Liver (tissue), 9 donors: Measurements from ENCODE around the gene PTPRN2. TPM values are rescaled to one million over a fixed set of nuclear protein-coding genes. Genes with fewer than 3 reads are reported as not detected.

Source experiments
- DNase-seq: peaks from one replicate; pipeline ENCODE4 v3.0.0-alpha.2; 2017; ENCODE audit warnings: low spot score
- H3K27ac ChIP-seq, 2 donors: one replicate each; pipeline ENCODE4 v1.7.0; 2013; ENCODE audit warnings: inconsistent platforms in 2 of 2, low read length in 2 of 2, control low read depth in 1 of 2, low read depth in 1 of 2, mild to moderate bottlenecking in 1 of 2
- H3K27me3 ChIP-seq, 4 donors: one replicate each; pipeline versions ENCODE4 v1.6.1 to v1.7.0; 2013; ENCODE audit warnings: low read length in 3 of 4, inconsistent platforms in 1 of 4, mild to moderate bottlenecking in 1 of 4, moderate library complexity in 1 of 4; ENCODE audit not compliant: control insufficient read depth in 4 of 4, insufficient read depth in 4 of 4
- H3K36me3 ChIP-seq, 4 donors: one replicate each; pipeline versions ENCODE4 v1.6.1 to v1.7.0; 2013; ENCODE audit warnings: low read length in 3 of 4, mild to moderate bottlenecking in 3 of 4, low read depth in 1 of 4, moderate library complexity in 1 of 4; ENCODE audit not compliant: control insufficient read depth in 4 of 4, insufficient read depth in 3 of 4
- H3K4me1 ChIP-seq, 4 donors: one replicate each; pipeline versions ENCODE4 v1.6.1 to v1.7.0; 2013; ENCODE audit warnings: low read length in 3 of 4, mild to moderate bottlenecking in 3 of 4, moderate library complexity in 1 of 4; ENCODE audit not compliant: control insufficient read depth in 4 of 4, insufficient read depth in 4 of 4
- H3K4me3 ChIP-seq, 3 donors: one replicate each; pipeline versions ENCODE4 v1.6.1 to v1.7.0; 2013; ENCODE audit warnings: low read length in 3 of 3, control low read depth in 1 of 3, low read depth in 1 of 3, mild to moderate bottlenecking in 1 of 3
- H3K9ac ChIP-seq, 2 donors: one replicate each; pipeline ENCODE4 v1.7.0; 2013; ENCODE audit warnings: low read length in 2 of 2, mild to moderate bottlenecking in 2 of 2, moderate library complexity in 2 of 2, control low read depth in 1 of 2, low read depth in 1 of 2
- H3K9me3 ChIP-seq, 4 donors: one replicate each; pipeline versions ENCODE4 v1.6.1 to v1.7.0; 2013; ENCODE audit warnings: low read length in 3 of 4; ENCODE audit not compliant: control insufficient read depth in 4 of 4
- CTCF ChIP-seq: fragments of 150-350 bp; IDR thresholded peaks from 2 replicates; pipeline ENCODE4 v1.5.1; 2017; ENCODE audit warnings: improper control_type of control experiment, low read depth, low read length; ENCODE audit not compliant: missing input control
- EGR1 ChIP-seq, 2 donors: IDR thresholded peaks; 2 replicates each; pipeline ENCODE4 v1.6.1; 2016 to 2018; ENCODE audit warnings: antibody characterized with exemption in 2 of 2, low read depth in 2 of 2
- FOXA1 ChIP-seq: IDR thresholded peaks from 2 replicates; pipeline ENCODE4 v1.6.1; 2016; ENCODE audit warnings: antibody characterized with exemption
- FOXA2 ChIP-seq: IDR thresholded peaks from 2 replicates; pipeline ENCODE4 v1.6.1; 2016; ENCODE audit warnings: antibody characterized with exemption
- GABPA ChIP-seq, 2 donors: IDR thresholded peaks in 1 of 2; conservative IDR thresholded peaks in 1 of 2; 2 replicates each; pipeline ENCODE4 v1.6.1; 2016; ENCODE audit warnings: antibody characterized with exemption in 2 of 2, mild to moderate bottlenecking in 1 of 2, moderate library complexity in 1 of 2
- HNF4A ChIP-seq, 2 donors: conservative IDR thresholded peaks; 2 replicates each; pipeline ENCODE4 v1.6.1; 2016; ENCODE audit warnings: antibody characterized with exemption in 2 of 2, mild to moderate bottlenecking in 2 of 2
- HNF4G ChIP-seq: IDR thresholded peaks from 2 replicates; pipeline ENCODE4 v1.6.1; 2016; ENCODE audit warnings: antibody characterized with exemption
- JUND ChIP-seq, 2 donors: IDR thresholded peaks; 2 replicates each; pipeline ENCODE4 v1.6.1; 2016; ENCODE audit warnings: antibody characterized with exemption in 2 of 2
- NR2F2 ChIP-seq: IDR thresholded peaks from 2 replicates; pipeline ENCODE4 v1.6.1; 2016; ENCODE audit warnings: antibody characterized with exemption
- RAD21 ChIP-seq, 2 donors: IDR thresholded peaks; 2 replicates each; pipeline ENCODE4 v1.6.1; 2016; ENCODE audit warnings: antibody characterized with exemption in 2 of 2, mild to moderate bottlenecking in 2 of 2
- REST ChIP-seq: IDR thresholded peaks from 2 replicates; pipeline ENCODE4 v1.6.1; 2016; ENCODE audit warnings: antibody characterized with exemption, mild to moderate bottlenecking
- RXRA ChIP-seq, 2 donors: IDR thresholded peaks; 2 replicates each; pipeline ENCODE4 v1.6.1; 2017 to 2018; ENCODE audit warnings: antibody characterized with exemption in 2 of 2, mild to moderate bottlenecking in 1 of 2
- SP1 ChIP-seq: IDR thresholded peaks from 2 replicates; pipeline ENCODE4 v1.6.1; 2018; ENCODE audit warnings: antibody characterized with exemption, mild to moderate bottlenecking
- TAF1 ChIP-seq: conservative IDR thresholded peaks from 2 replicates; pipeline ENCODE4 v1.6.1; 2016; ENCODE audit warnings: antibody characterized with exemption, mild to moderate bottlenecking
- YY1 ChIP-seq: IDR thresholded peaks from 2 replicates; pipeline ENCODE4 v1.6.1; 2016; ENCODE audit warnings: antibody characterized with exemption, mild to moderate bottlenecking
- WGBS: extraction: QIAGEN DNeasy Blood & Tissue Kit; methylation state at CpG from one replicate; pipeline ENCODE4 v1.1.7; 2013; 5-methylcytosine and 5-hydroxymethylcytosine counted together
- polyA plus RNA-seq, 2 donors: library from polyadenylated mRNA; stranded (reverse) in 1 of 2; unstranded in 1 of 2; fragments of 200-250 nt in 1 of 2; fragments of >200 nt in 1 of 2; fragmentation: Nextera tagmentation in 1 of 2; extraction: Ambion mirVana in 1 of 2; gene quantifications; one replicate each; pipeline versions ENCODE4 v1.2.1 to v1.2.3, GENCODE V29; 2013 to 2015
- total RNA-seq, 2 donors: library from RNA; depleted of rRNA; stranded (reverse); fragments of >200 nt; gene quantifications; one replicate each; pipeline ENCODE4 v1.2.3, GENCODE V29; 2014
- TF ChIP-seq, protein P1 (sequence below): IDR thresholded peaks from 2 replicates; pipeline ENCODE4 v1.6.1; 2016; ENCODE audit warnings: antibody characterized with exemption
- TF ChIP-seq, protein P2 (sequence below): IDR thresholded peaks from 2 replicates; pipeline ENCODE4 v1.6.1; 2016; ENCODE audit warnings: antibody characterized with exemption
- TF ChIP-seq, protein P3 (sequence below): IDR thresholded peaks from 2 replicates; pipeline ENCODE4 v1.6.1; 2016; ENCODE audit warnings: antibody characterized with exemption
- donor health status: healthy.
- donor health status: healthy.
- donor health status: healthy.
- donor health status: healthy.
- donor health status: healthy.

Gene PTPRN2
- total and polyA plus RNA-seq, 4 donors = 0.75 to 1.9 (median 1.1) TPM

DNA sequence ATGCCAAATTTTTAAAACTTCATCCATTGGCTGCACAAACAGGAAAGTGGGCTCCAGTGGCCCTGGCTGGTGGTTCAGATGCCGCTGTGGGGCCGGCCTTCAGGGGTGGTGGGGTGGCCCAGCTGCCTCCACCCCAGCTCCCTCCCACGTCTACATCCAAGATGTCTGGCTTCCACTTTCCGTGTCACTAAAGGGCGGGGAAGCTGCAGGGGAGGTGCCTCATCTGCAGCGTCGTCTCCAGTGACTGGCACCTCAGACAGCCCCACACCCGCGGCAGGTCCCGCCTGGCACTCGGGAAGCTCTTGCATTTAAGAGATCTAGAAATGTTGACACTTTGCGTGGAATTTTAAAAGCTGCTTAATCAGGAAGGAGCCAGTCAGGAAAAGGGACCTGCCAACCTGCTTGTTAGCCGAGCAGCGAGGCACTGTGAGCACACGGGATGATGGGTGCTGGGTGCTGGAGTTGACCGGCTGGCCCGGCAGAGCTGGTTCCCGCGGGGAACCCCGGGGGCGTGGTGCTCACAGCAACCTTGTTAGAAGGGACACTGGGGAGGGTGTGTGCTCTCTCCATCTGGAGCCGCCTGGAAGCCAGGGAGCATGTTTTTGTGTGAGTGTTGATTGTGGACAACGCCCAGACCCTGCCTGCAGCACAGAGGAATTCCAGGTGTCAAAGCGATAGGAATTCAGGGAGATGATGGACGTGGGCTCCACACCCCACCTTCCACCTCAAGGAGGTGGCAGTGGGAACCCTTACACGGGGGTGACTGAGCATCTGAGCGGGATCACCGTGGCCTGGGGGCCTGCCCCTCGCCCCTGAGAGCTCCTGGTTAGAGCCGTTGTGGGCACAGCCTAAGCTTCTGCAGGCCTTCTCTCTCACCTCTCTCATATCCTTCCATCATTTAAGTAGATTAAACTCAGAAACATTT is 320.5 kb downstream of the PTPRN2 start (continued):
- no peak for TF ChIP-seq REST
- no peak for TF ChIP-seq EGR1 (IDR thresholded peaks at IDR 0.05; ENCODE audit: low read depth in 2 of 2)
- TF ChIP-seq YY1 = no peak

DNA sequence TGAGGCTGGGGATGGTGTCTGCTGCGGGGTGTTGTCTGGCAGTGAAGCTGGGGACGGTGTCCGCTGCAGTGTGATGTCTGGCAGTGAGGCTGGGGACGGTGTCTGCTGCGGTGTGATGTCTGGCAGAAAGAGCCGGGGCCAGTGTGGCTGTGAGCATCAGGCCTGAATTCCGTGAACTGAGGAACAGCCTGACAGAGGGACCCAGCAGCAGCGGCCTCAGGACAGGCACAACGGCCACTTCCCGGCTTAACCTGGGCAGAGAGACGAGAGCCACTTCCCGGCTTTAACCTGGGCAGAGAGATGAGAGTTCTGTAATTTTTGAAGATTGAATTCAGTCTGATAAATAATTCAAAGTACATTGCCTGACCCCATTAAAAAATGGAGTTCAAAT is 321.2 kb downstream of the PTPRN2 start:
- no peaks in the 10 kb centered on the region for H3K27me3 ChIP-seq
- no peak for TF ChIP-seq TAF1
- TF ChIP-seq FOXA2 = no peak
- TF ChIP-seq, protein P1, sequence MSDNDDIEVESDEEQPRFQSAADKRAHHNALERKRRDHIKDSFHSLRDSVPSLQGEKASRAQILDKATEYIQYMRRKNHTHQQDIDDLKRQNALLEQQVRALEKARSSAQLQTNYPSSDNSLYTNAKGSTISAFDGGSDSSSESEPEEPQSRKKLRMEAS = no peak
- TF ChIP-seq JUND (IDR thresholded peaks at IDR 0.05) = no peak
- TF ChIP-seq RAD21 (IDR thresholded peaks at IDR 0.05) = no peak
- TF ChIP-seq, protein P2, sequence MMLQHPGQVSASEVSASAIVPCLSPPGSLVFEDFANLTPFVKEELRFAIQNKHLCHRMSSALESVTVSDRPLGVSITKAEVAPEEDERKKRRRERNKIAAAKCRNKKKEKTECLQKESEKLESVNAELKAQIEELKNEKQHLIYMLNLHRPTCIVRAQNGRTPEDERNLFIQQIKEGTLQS = no peak
- no peak for TF ChIP-seq FOXA1
- TF ChIP-seq REST = no peak
- no peak for TF ChIP-seq NR2F2
- TF ChIP-seq GABPA (IDR thresholded peaks at IDR 0.05 in 1 of 2, conservative IDR thresholded peaks at IDR 0.05 in 1 of 2) = no peak
- no peak for TF ChIP-seq RXRA (IDR thresholded peaks at IDR 0.05)
- TF ChIP-seq CTCF = no peak
- TF ChIP-seq YY1 = no peak
- no peak for TF ChIP-seq SP1
- TF ChIP-seq EGR1 (IDR thresholded peaks at IDR 0.05; ENCODE audit: low read depth in 2 of 2) = no peak
- no peak for TF ChIP-seq HNF4A (conservative IDR thresholded peaks at IDR 0.05)
- TF ChIP-seq, protein P3, sequence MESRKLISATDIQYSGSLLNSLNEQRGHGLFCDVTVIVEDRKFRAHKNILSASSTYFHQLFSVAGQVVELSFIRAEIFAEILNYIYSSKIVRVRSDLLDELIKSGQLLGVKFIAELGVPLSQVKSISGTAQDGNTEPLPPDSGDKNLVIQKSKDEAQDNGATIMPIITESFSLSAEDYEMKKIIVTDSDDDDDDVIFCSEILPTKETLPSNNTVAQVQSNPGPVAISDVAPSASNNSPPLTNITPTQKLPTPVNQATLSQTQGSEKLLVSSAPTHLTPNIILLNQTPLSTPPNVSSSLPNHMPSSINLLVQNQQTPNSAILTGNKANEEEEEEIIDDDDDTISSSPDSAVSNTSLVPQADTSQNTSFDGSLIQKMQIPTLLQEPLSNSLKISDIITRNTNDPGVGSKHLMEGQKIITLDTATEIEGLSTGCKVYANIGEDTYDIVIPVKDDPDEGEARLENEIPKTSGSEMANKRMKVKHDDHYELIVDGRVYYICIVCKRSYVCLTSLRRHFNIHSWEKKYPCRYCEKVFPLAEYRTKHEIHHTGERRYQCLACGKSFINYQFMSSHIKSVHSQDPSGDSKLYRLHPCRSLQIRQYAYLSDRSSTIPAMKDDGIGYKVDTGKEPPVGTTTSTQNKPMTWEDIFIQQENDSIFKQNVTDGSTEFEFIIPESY = no peak
- no peak for TF ChIP-seq HNF4G
- no peak overlapping the region for H3K27ac ChIP-seq
- H3K9me3 ChIP-seq = no peaks in the 10 kb centered on the region
- H3K9ac ChIP-seq = no peak overlapping the region
- H3K4me1 ChIP-seq = peaks cover 5 to 21% (median 15%) of the 10 kb centered on the region in 4 donors
- H3K36me3 ChIP-seq = no peaks in the 10 kb centered on the region
- WGBS = 92% methylated on average over 12 of the region's 12 CpGs
- no peak overlapping the region for H3K4me3 ChIP-seq
- DNase-seq = no peak
